Neural progenitor cell (in vitro differentiated cells): ENCODE results near the gene XYLT1.

ENCODE experiments used
- EZH2 ChIP-seq: fragments of 200-600 bp; sonication (generic); IDR thresholded peaks from 2 replicates; pipeline ENCODE4 v1.6.1; 2017; ENCODE audit warnings: antibody characterized with exemption, mild to moderate bottlenecking, moderate library complexity
- EZH2phosphoT487 ChIP-seq: fragments of 200-600 bp; sonication (generic); IDR thresholded peaks from 2 replicates; pipeline ENCODE4 v1.6.1; 2017; ENCODE audit warnings: antibody characterized with exemption
- TF ChIP-seq, protein P1 (sequence below): fragments of 200-600 bp; sonication (generic); IDR thresholded peaks from 2 replicates; pipeline ENCODE4 v1.5.1; 2017; ENCODE audit warnings: antibody characterized with exemption, mild to moderate bottlenecking

- TF ChIP-seq, protein P1, sequence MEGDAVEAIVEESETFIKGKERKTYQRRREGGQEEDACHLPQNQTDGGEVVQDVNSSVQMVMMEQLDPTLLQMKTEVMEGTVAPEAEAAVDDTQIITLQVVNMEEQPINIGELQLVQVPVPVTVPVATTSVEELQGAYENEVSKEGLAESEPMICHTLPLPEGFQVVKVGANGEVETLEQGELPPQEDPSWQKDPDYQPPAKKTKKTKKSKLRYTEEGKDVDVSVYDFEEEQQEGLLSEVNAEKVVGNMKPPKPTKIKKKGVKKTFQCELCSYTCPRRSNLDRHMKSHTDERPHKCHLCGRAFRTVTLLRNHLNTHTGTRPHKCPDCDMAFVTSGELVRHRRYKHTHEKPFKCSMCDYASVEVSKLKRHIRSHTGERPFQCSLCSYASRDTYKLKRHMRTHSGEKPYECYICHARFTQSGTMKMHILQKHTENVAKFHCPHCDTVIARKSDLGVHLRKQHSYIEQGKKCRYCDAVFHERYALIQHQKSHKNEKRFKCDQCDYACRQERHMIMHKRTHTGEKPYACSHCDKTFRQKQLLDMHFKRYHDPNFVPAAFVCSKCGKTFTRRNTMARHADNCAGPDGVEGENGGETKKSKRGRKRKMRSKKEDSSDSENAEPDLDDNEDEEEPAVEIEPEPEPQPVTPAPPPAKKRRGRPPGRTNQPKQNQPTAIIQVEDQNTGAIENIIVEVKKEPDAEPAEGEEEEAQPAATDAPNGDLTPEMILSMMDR, result no peak
- TF ChIP-seq EZH2phosphoT487 (no peak), EZH2 (no peak)
Measured at GRCh38 chr16:17313793-17314547, 156.8 kb downstream of the XYLT1 start.
